HG03575 (cell line): ENCODE data around the gene PPP1R16B.

Experiments
- ATAC-seq: cut with Tn5 transposase; IDR thresholded peaks from one replicate; pipeline ENCODE4 v1.9.1; 2021; ENCODE audit not compliant: unreplicated experiment, insufficient number of reproducible peaks, low FRiP score; ENCODE audit errors: extremely low read depth

PPP1R16B gene

GRCh38 chr20:38969708-38970107, 164.2 kb downstream of the PPP1R16B start:
- ATAC-seq, result no peak

GRCh38 chr20:38970302-38970701, 164.8 kb downstream of the PPP1R16B start:
- no peak for ATAC-seq
